Prostate gland (tissue), 2 donors: Measurements from ENCODE around the gene MADD. TPM values are rescaled to one million over a fixed set of nuclear protein-coding genes. Genes with fewer than 3 reads are reported as not detected.
A peak's percentile ranks its signal among the peaks of the same experiment; 100 is the strongest.

Experiments
- DNase-seq: peaks from one replicate; pipeline ENCODE4 v3.0.0-alpha.2; 2019; ENCODE audit warnings: low spot score
- H3K27ac ChIP-seq, 2 donors: fragments of 200-600 bp; sonication (generic); 2 replicates each; pipeline ENCODE4 v1.5.1; 2017 to 2019
- H3K27me3 ChIP-seq: fragments of 200-600 bp; sonication (generic); replicated peaks from 2 replicates; pipeline ENCODE4 v1.5.1; 2019; ENCODE audit not compliant: insufficient read depth
- H3K36me3 ChIP-seq, 2 donors: fragments of 200-600 bp; sonication (generic); 1 replicate in 1 of 2; 2 replicates in 1 of 2; pipeline versions ENCODE4 v1.5.1 to v1.8.1; 2017 to 2019
- H3K4me1 ChIP-seq: fragments of 200-600 bp; sonication (generic); replicated peaks from 2 replicates; pipeline ENCODE4 v1.5.1; 2019
- H3K4me3 ChIP-seq, 2 donors: fragments of 200-600 bp; sonication (generic); 2 replicates each; pipeline ENCODE4 v1.5.1; 2017 to 2019
- H3K9me3 ChIP-seq: fragments of 200-600 bp; sonication (generic); 2 replicates; pipeline ENCODE4 v1.5.1; 2017
- CTCF ChIP-seq, 4 experiments: fragments of 200-600 bp in 2 of 4; fragments of 450-650 bp in 2 of 4; sonication (generic) in 2 of 4; IDR thresholded peaks; 1 replicate in 3 of 4; 2 replicates in 1 of 4; pipeline ENCODE4 v1.5.1; 2016 to 2019; ENCODE audit warnings: antibody characterized with exemption in 4 of 4, mild to moderate bottlenecking in 2 of 4, moderate library complexity in 2 of 4
- POLR2A ChIP-seq: fragments of 450-650 bp; IDR thresholded peaks from one replicate; pipeline ENCODE4 v1.6.1; 2016; ENCODE audit warnings: antibody characterized with exemption, mild to moderate bottlenecking
- POLR2AphosphoS5 ChIP-seq: sonication (generic); formaldehyde crosslinking; IDR thresholded peaks from one replicate; pipeline ENCODE4 v1.6.1; 2017; ENCODE audit warnings: antibody characterized with exemption
- WGBS: methylation state at CpG from one replicate; pipeline ENCODE4 v1.1.5; 2018; 5-methylcytosine and 5-hydroxymethylcytosine counted together
- intact Hi-C: fragments of 100-400 bp; cut with DNase I; formaldehyde crosslinking; loops from one replicate; pipeline ENCODE4 v1.14.2; 2022
- total RNA-seq, 2 donors: library from RNA; depleted of rRNA; stranded (reverse); fragments of >200 nt; gene quantifications; one replicate each; pipeline ENCODE4 v1.1.0, GENCODE V29; 2016

Gene MADD
- total RNA-seq, 2 donors from 2014 or later, result 53.6 to 87.3 TPM

- Histone ChIP-seq H3K9me3 (no peaks in the 10 kb centered on the region), H3K36me3 (no peaks in the 10 kb centered on the region), H3K4me3 (no peak overlapping the region), H3K4me1 (no peaks in the 10 kb centered on the region), H3K27me3 (no peaks in the 10 kb centered on the region), H3K27ac (no peak overlapping the region)
- intact Hi-C loops, result no loop called here
- WGBS, result 95% methylated on average over 1 of the region's 1 CpG
- TF ChIP-seq CTCF (IDR thresholded peaks at IDR 0.05) (no peak), POLR2AphosphoS5 (no peak), POLR2A (no peak)
- no peak for DNase-seq
These were observed 96.1 kb downstream of the MADD start for GRCh38 chr11:47366020-47366490.

- 53% methylated on average over 3 of the region's 3 CpGs for WGBS
- TF ChIP-seq POLR2A, result no peak
- TF ChIP-seq POLR2AphosphoS5, result no peak
- no peak for TF ChIP-seq CTCF (IDR thresholded peaks at IDR 0.05)
- Histone ChIP-seq H3K9me3 (no peaks in the 10 kb centered on the region), H3K4me3 (no peak overlapping the region), H3K4me1 (no peaks in the 10 kb centered on the region), H3K27ac (no peak overlapping the region), H3K36me3 (no peaks in the 10 kb centered on the region), H3K27me3 (no peaks in the 10 kb centered on the region)
- intact Hi-C loops, result loop anchor here (5.0 to 10.0 kb wide), 3 partner anchors 38 to 485 kb away; partner anchors contain the start of gene SLC39A13
- no peak for DNase-seq
These were observed 99.7 kb downstream of the MADD start for GRCh38 chr11:47369676-47370075.

GRCh38 chr11:47372422-47372821, 102.5 kb downstream of the MADD start:
- DNase-seq, result no peak
- Histone ChIP-seq H3K4me3 (no peak overlapping the region), H3K9me3 (no peaks in the 10 kb centered on the region), H3K36me3 (no peaks in the 10 kb centered on the region), H3K27ac (no peak overlapping the region), H3K4me1 (no peaks in the 10 kb centered on the region), H3K27me3 (no peaks in the 10 kb centered on the region)
- 72% methylated on average over 7 of the region's 7 CpGs for WGBS
- TF ChIP-seq CTCF (IDR thresholded peaks at IDR 0.05), result no peak
- no peak for TF ChIP-seq POLR2AphosphoS5
- intact Hi-C loops, result loop anchor here (5.0 to 10.0 kb wide), 3 partner anchors 35 to 482 kb away; partner anchors contain the start of gene SLC39A13

- no peak for TF ChIP-seq POLR2A
- TF ChIP-seq POLR2AphosphoS5, result peak; percentile 14
- TF ChIP-seq CTCF (IDR thresholded peaks at IDR 0.05), result peak; percentile 87 to 92 (median 88)
- Histone ChIP-seq H3K36me3 (no peaks in the 10 kb centered on the region), H3K4me3 (no peak overlapping the region), H3K4me1 (no peaks in the 10 kb centered on the region), H3K27ac (no peak overlapping the region), H3K9me3 (no peaks in the 10 kb centered on the region), H3K27me3 (no peaks in the 10 kb centered on the region)
- intact Hi-C loops, result loop anchor here (5.0 to 10.0 kb wide), 3 partner anchors 33 to 481 kb away; partner anchors contain the start of gene SLC39A13
- DNase-seq, result peak; percentile 70
- WGBS, result 36% methylated on average over 18 of the region's 19 CpGs
These were observed 104.2 kb downstream of the MADD start for GRCh38 chr11:47373876-47374719.

GRCh38 chr11:47374720-47375019, 104.7 kb downstream of the MADD start:
- TF ChIP-seq POLR2A, result no peak
- no peak for TF ChIP-seq CTCF (IDR thresholded peaks at IDR 0.05)
- TF ChIP-seq POLR2AphosphoS5, result no peak
- H3K9me3 ChIP-seq, result no peaks in the 10 kb centered on the region
- no peaks in the 10 kb centered on the region for H3K4me1 ChIP-seq
- no peak overlapping the region for H3K4me3 ChIP-seq
- no peak overlapping the region for H3K27ac ChIP-seq
- no peak for DNase-seq
- intact Hi-C loops, result loop anchor here (5.0 to 10.0 kb wide), 3 partner anchors 33 to 480 kb away; partner anchors contain the start of gene SLC39A13
- 83% methylated on average over 5 of the region's 5 CpGs for WGBS
- H3K36me3 ChIP-seq, result no peaks in the 10 kb centered on the region
- no peaks in the 10 kb centered on the region for H3K27me3 ChIP-seq
